GM19372 (cell line): ENCODE results near the gene PLEKHD1.

Experiments used
- ATAC-seq: cut with Tn5 transposase; IDR thresholded peaks from one replicate; pipeline ENCODE4 v1.9.1; 2021; ENCODE audit warnings: mild to moderate bottlenecking, low read depth, moderate library complexity; ENCODE audit not compliant: unreplicated experiment

Gene PLEKHD1

GRCh38 chr14:69505338-69506240 is 21.1 kb downstream of the PLEKHD1 start:
- ATAC-seq = no peak

GRCh38 chr14:69506241-69506595 is 21.7 kb downstream of the PLEKHD1 start:
- no peak for ATAC-seq

- no peak for ATAC-seq
Measured at GRCh38 chr14:69518289-69519101, 34.0 kb downstream of the PLEKHD1 start.

- no peak for ATAC-seq
Measured at GRCh38 chr14:69519204-69520100, 34.9 kb downstream of the PLEKHD1 start.

GRCh38 chr14:69522026-69522425 is 37.5 kb downstream of the PLEKHD1 start:
- ATAC-seq = no peak

GRCh38 chr14:69525896-69526295 is 41.4 kb downstream of the PLEKHD1 start:
- ATAC-seq = no peak

GRCh38 chr14:69527635-69528034 is 43.1 kb downstream of the PLEKHD1 start:
- ATAC-seq = no peak

GRCh38 chr14:69528143-69528542 is 43.6 kb downstream of the PLEKHD1 start:
- ATAC-seq = no peak

GRCh38 chr14:69528930-69529329 is 44.4 kb downstream of the PLEKHD1 start:
- ATAC-seq = no peak

- ATAC-seq = no peak
Measured at GRCh38 chr14:69529563-69529962, 45.0 kb downstream of the PLEKHD1 start.

- no peak for ATAC-seq
Measured at GRCh38 chr14:69530095-69530494, 45.6 kb downstream of the PLEKHD1 start.

- ATAC-seq = no peak
Measured at GRCh38 chr14:69531135-69531534, 46.6 kb downstream of the PLEKHD1 start.

- ATAC-seq = no peak
Measured at GRCh38 chr14:69532561-69533340, 48.2 kb downstream of the PLEKHD1 start.

- no peak for ATAC-seq
Measured at GRCh38 chr14:69535230-69535848, 50.8 kb downstream of the PLEKHD1 start.

GRCh38 chr14:69536971-69537370 is 52.4 kb downstream of the PLEKHD1 start:
- ATAC-seq = no peak

- ATAC-seq = no peak
Measured at GRCh38 chr14:69537900-69538299, 53.4 kb downstream of the PLEKHD1 start.

- no peak for ATAC-seq
Measured at GRCh38 chr14:69538766-69539165, 54.2 kb downstream of the PLEKHD1 start.

GRCh38 chr14:69539631-69540410 is 55.3 kb downstream of the PLEKHD1 start:
- no peak for ATAC-seq
